Measurements from ENCODE around the gene PRKAG2. TPM values are rescaled to one million over a fixed set of nuclear protein-coding genes. Genes with fewer than 3 reads are reported as not detected.

Gene PRKAG2
- total and polyA plus RNA-seq, 2 experiments from 2014 or later = 9.1 to 14.9 TPM

GRCh38 chr7:151854720-151855071 is 22.2 kb downstream of the PRKAG2 start (continued):
- TF ChIP-seq REST (IDR thresholded peaks at IDR 0.05; ENCODE audit: unreplicated experiment) = no peak
- TF ChIP-seq EZH2phosphoT487 (IDR thresholded peaks at IDR 0.05; ENCODE audit: unreplicated experiment) = no peak
- no peak for TF ChIP-seq NANOG (IDR thresholded peaks at IDR 0.05; ENCODE audit: borderline replicate concordance)
- no peak for TF ChIP-seq ZNF114 (CRISPR knock-in tag; IDR thresholded peaks at IDR 0.05)
- TF ChIP-seq POLR2AphosphoS5 (IDR thresholded peaks at IDR 0.05; ENCODE audit: low read depth) = no peak
- no peak for TF ChIP-seq CTCF (conservative IDR thresholded peaks at IDR 0.05; ENCODE audit: low read depth in 2 of 2)

- no peaks in the 10 kb centered on the region for H3K36me3 ChIP-seq (ENCODE audit: insufficient read depth)
- no peak overlapping the region for H3K4me3 ChIP-seq
These were observed 22.8 kb downstream of the PRKAG2 start for GRCh38 chr7:151853896-151854719.

More at GRCh38 chr7:151853896-151854719, 22.8 kb downstream of the PRKAG2 start:
- Histone ChIP-seq H2AFZ (no peak overlapping the region), H3K4me1 (ENCODE audit: insufficient read depth) (no peaks in the 10 kb centered on the region), H3K27ac (ENCODE audit: low read depth) (no peak overlapping the region), H4K20me1 (replicated peaks; ENCODE audit: insufficient read depth) (no peaks in the 10 kb centered on the region), H3F3A (replicated peaks; ENCODE audit: low read depth) (no peaks in the 10 kb centered on the region), H3K79me2 (replicated peaks; ENCODE audit: insufficient read depth) (no peaks in the 10 kb centered on the region), H3K4me2 (no peak overlapping the region), H3K9me2 (ENCODE audit: insufficient read depth) (no peaks in the 10 kb centered on the region), H3K27me3 (ENCODE audit: insufficient read depth) (no peaks in the 10 kb centered on the region)
- ATAC-seq (no peak), DNase-seq (ENCODE audit: low spot score) (no peak)
- Mint-ChIP-seq H3K27me3 (ENCODE audit: insufficient read depth, low read depth, poor library complexity) (peaks cover 11% of the 10 kb centered on the region), H3K9me3 (no peaks in the 10 kb centered on the region; the same call in 2 of the 3 replicates), H3K36me3 (ENCODE audit: low read depth) (no peaks in the 10 kb centered on the region), H3K4me1 (peaks cover 11% of the 10 kb centered on the region), H3K4me3 (no peak overlapping the region), H3K27ac (no peak overlapping the region)
- TF ChIP-seq STAT1 (IDR thresholded peaks at IDR 0.05; ENCODE audit: unreplicated experiment) (no peak), EZH2 (IDR thresholded peaks at IDR 0.05; ENCODE audit: low read depth, unreplicated experiment) (no peak), CTCF (conservative IDR thresholded peaks at IDR 0.05; ENCODE audit: low read depth in 2 of 2) (no peak), POLR2AphosphoS5 (IDR thresholded peaks at IDR 0.05; ENCODE audit: low read depth) (no peak), EZH2phosphoT487 (IDR thresholded peaks at IDR 0.05; ENCODE audit: unreplicated experiment) (no peak), ZNF114 (CRISPR knock-in tag; IDR thresholded peaks at IDR 0.05) (no peak)
